HEK293T (cell line): ENCODE data around the gene PATJ.

Experiments
- BHLHE40 ChIP-seq: fragments of 450-650 bp; IDR thresholded peaks from 2 replicates; pipeline ENCODE4 v1.6.1; 2016; ENCODE audit warnings: mild to moderate bottlenecking, moderate library complexity, borderline replicate concordance
- ELF4 ChIP-seq: fragments of 450-650 bp; IDR thresholded peaks from 2 replicates; pipeline ENCODE4 v1.6.1; 2017; ENCODE audit warnings: antibody characterized with exemption
- FOXA1 ChIP-seq: fragments of 450-650 bp; IDR thresholded peaks from 2 replicates; pipeline ENCODE4 v1.6.1; 2016; ENCODE audit warnings: mild to moderate bottlenecking
- FOXM1 ChIP-seq: fragments of 450-650 bp; IDR thresholded peaks from 2 replicates; pipeline ENCODE4 v1.6.1; 2017; ENCODE audit warnings: mild to moderate bottlenecking, borderline replicate concordance

- TF ChIP-seq FOXA1 = no peak
- no peak for TF ChIP-seq FOXM1
- TF ChIP-seq BHLHE40 = no peak
- no peak for TF ChIP-seq ELF4
These were observed 214.5 kb downstream of the PATJ start for GRCh38 chr1:61956784-61957183.
